HCT116 (cell line): ENCODE measurements around the gene CFAP45. TPM values are rescaled to one million over a fixed set of nuclear protein-coding genes. Genes with fewer than 3 reads are reported as not detected.

Experiments used
- ATAC-seq: fragments of 200-7000 bp; cut with Tn5 transposase; 2 replicates; pipeline ENCODE4 v1.9.1; 2020; ENCODE audit warnings: mild to moderate bottlenecking, moderate library complexity
- BruUV-seq: library from RNA; stranded (reverse); fragments of 400-500 nt; replicated peaks from 2 replicates; lab custom pipeline; 2021; lab: Mats Ljungman, UMichigan
- CTCF ChIA-PET: fragments of 300-600 bp; sonication (Branson Sonifier 250); formaldehyde crosslinking; loops from one replicate; lab custom pipeline; 2021; ENCODE audit warnings: antibody characterized with exemption; lab: Charles Lee
- POLR2A ChIA-PET: fragments of 300-600, 350-600 bp; sonication (Branson Sonifier 250); formaldehyde crosslinking; loops from one replicate; lab custom pipeline; 2021; ENCODE audit warnings: antibody characterized with exemption; lab: Charles Lee
- RAD21 ChIA-PET, 2 experiments: fragments of 300-600 bp; sonication (Branson Sonifier 250); formaldehyde crosslinking; loops; one replicate each; lab custom pipeline; 2023; ENCODE audit warnings: low total read pairs in 2 of 2; ENCODE audit not compliant: uncharacterized antibody in 2 of 2, unreplicated experiment in 2 of 2, low non-redundant PET in 1 of 2; lab: Charles Lee
- DNase-seq: peaks from one replicate; pipeline ENCODE4 v3.0.0-alpha.2; 2010; ENCODE audit warnings: low read depth, low spot score
- H2AFZ ChIP-seq: fragments of 200-600 bp; shearing (Covaris generic), sonication (generic); 2 replicates; pipeline ENCODE4 v1.6.1; 2017; ENCODE audit warnings: low read depth, mixed run types, mixed read lengths, antibody characterized with exemption, low read length; ENCODE audit not compliant: poor library complexity, severe bottlenecking
- H3K27ac ChIP-seq: 2 replicates; pipeline ENCODE4 v1.5.1; 2012; ENCODE audit warnings: low read depth, low read length
- H3K27me3 ChIP-seq: fragments of 200-600 bp; sonication (generic); 2 replicates; pipeline ENCODE4 v1.6.1; 2016; ENCODE audit warnings: mixed run types, low read length, mixed read lengths; ENCODE audit not compliant: insufficient read depth
- H3K36me3 ChIP-seq, 2 experiments: fragments of 200-500 bp in 1 of 2; fragments of 200-600 bp in 1 of 2; sonication (Bioruptor generic) in 1 of 2; sonication (generic) in 1 of 2; 2 replicates each; pipeline versions ENCODE4 v1.5.1 to v1.6.1; 2014 to 2016; ENCODE audit warnings: low read length in 2 of 2, inconsistent platforms in 1 of 2, mixed read lengths in 1 of 2, mixed run types in 1 of 2; ENCODE audit not compliant: insufficient read depth in 2 of 2, control insufficient read depth in 1 of 2
- H3K4me1 ChIP-seq, 2 experiments: fragments of 200-600 bp in 1 of 2; sonication (generic) in 1 of 2; 2 replicates each; pipeline versions ENCODE4 v1.5.1 to v1.6.1; 2012 to 2017; ENCODE audit warnings: low read length in 2 of 2, inconsistent platforms in 1 of 2, mild to moderate bottlenecking in 1 of 2, mixed read lengths in 1 of 2, mixed run types in 1 of 2, moderate library complexity in 1 of 2; ENCODE audit not compliant: insufficient read depth in 2 of 2, control insufficient read depth in 1 of 2
- H3K4me2 ChIP-seq: fragments of 200-600 bp; sonication (generic); 2 replicates; pipeline ENCODE4 v1.6.1; 2017; ENCODE audit warnings: mixed run types, low read length, mixed read lengths
- H3K4me3 ChIP-seq, 2 experiments: fragments of 200-600 bp in 1 of 2; sonication (generic) in 1 of 2; replicated peaks in 1 of 2; 2 replicates each; pipeline ENCODE4 v1.5.1; 2011 to 2016; ENCODE audit warnings: low read length in 2 of 2, control low read depth in 1 of 2, low read depth in 1 of 2, mild to moderate bottlenecking in 1 of 2, mixed read lengths in 1 of 2, mixed run types in 1 of 2
- H3K79me2 ChIP-seq: fragments of 200-600 bp; sonication (generic); 2 replicates; pipeline ENCODE4 v1.6.1; 2017; ENCODE audit warnings: mild to moderate bottlenecking, mixed run types, low read length, moderate library complexity, mixed read lengths; ENCODE audit not compliant: insufficient read depth
- H3K9ac ChIP-seq: fragments of 200-600 bp; sonication (generic); 2 replicates; pipeline ENCODE4 v1.6.1; 2016; ENCODE audit warnings: low read length, mixed read lengths
- H3K9me2 ChIP-seq: fragments of 200-600 bp; sonication (generic), shearing (Covaris generic); 2 replicates; pipeline ENCODE4 v1.6.1; 2017; ENCODE audit warnings: mixed run types, mild to moderate bottlenecking, moderate library complexity; ENCODE audit not compliant: insufficient read depth
- H3K9me3 ChIP-seq, 2 experiments: fragments of 200-500 bp in 1 of 2; fragments of 200-600 bp in 1 of 2; sonication (Bioruptor generic) in 1 of 2; sonication (generic) in 1 of 2; 2 replicates each; pipeline ENCODE4 v1.6.1; 2014 to 2017; ENCODE audit warnings: low read length in 2 of 2, mixed read lengths in 2 of 2, inconsistent platforms in 1 of 2, low read depth in 1 of 2, mild to moderate bottlenecking in 1 of 2, mixed run types in 1 of 2, moderate library complexity in 1 of 2; ENCODE audit not compliant: control insufficient read depth in 1 of 2, insufficient read depth in 1 of 2
- H4K20me1 ChIP-seq: fragments of 200-600 bp; sonication (generic), shearing (Covaris generic); 2 replicates; pipeline ENCODE4 v1.6.1; 2017; ENCODE audit warnings: mixed run types, mild to moderate bottlenecking, moderate library complexity; ENCODE audit not compliant: insufficient read depth
- ATF3 ChIP-seq: IDR thresholded peaks from 2 replicates; pipeline ENCODE4 v1.6.1; 2012
- CBX3 ChIP-seq: IDR thresholded peaks from 2 replicates; pipeline ENCODE4 v1.6.1; 2012; ENCODE audit warnings: low read depth
- CEBPB ChIP-seq: IDR thresholded peaks from 2 replicates; pipeline ENCODE4 v1.6.1; 2012; ENCODE audit warnings: low read depth
- CTCF ChIP-seq, 3 experiments: fragments of 200-600 bp in 1 of 3; sonication (generic) in 1 of 3; IDR thresholded peaks in 2 of 3; conservative IDR thresholded peaks in 1 of 3; 2 replicates each; pipeline ENCODE4 v1.5.1; 2012 to 2017; ENCODE audit warnings: low read depth in 2 of 3, low read length in 2 of 3, antibody characterized with exemption in 1 of 3, borderline replicate concordance in 1 of 3, control low read depth in 1 of 3, mild to moderate bottlenecking in 1 of 3, mixed read lengths in 1 of 3, mixed run types in 1 of 3, moderate library complexity in 1 of 3; ENCODE audit not compliant: insufficient read depth in 1 of 3
- EGR1 ChIP-seq: IDR thresholded peaks from 2 replicates; pipeline ENCODE4 v1.6.1; 2012; ENCODE audit warnings: low read depth
- FOSL1 ChIP-seq: IDR thresholded peaks from 2 replicates; pipeline ENCODE4 v1.6.1; 2012; ENCODE audit warnings: low read depth
- JUND ChIP-seq: IDR thresholded peaks from 2 replicates; pipeline ENCODE4 v1.6.1; 2012
- POLR2AphosphoS5 ChIP-seq: IDR thresholded peaks from 2 replicates; pipeline ENCODE4 v1.6.1; 2011; ENCODE audit warnings: mild to moderate bottlenecking, low read depth, low read length, moderate library complexity
- SIN3A ChIP-seq: IDR thresholded peaks from 2 replicates; pipeline ENCODE4 v1.6.1; 2012; ENCODE audit warnings: low read depth
- SP1 ChIP-seq: IDR thresholded peaks from 2 replicates; pipeline ENCODE4 v1.6.1; 2012; ENCODE audit warnings: low read depth
- TCF7L2 ChIP-seq: IDR thresholded peaks from 2 replicates; pipeline ENCODE4 v1.7.0; 2011; ENCODE audit warnings: borderline replicate concordance, inconsistent platforms; ENCODE audit not compliant: insufficient read depth, insufficient read length; ENCODE audit errors: extremely low read depth
- YY1 ChIP-seq: IDR thresholded peaks from 2 replicates; pipeline ENCODE4 v1.6.1; 2011; ENCODE audit warnings: low read length, low read depth, moderate library complexity, mild to moderate bottlenecking; ENCODE audit not compliant: insufficient replicate concordance; ENCODE audit errors: extremely low read depth
- ZBTB33 ChIP-seq: IDR thresholded peaks from 2 replicates; pipeline ENCODE4 v1.6.1; 2011; ENCODE audit warnings: mild to moderate bottlenecking, low read length, moderate library complexity; ENCODE audit not compliant: insufficient replicate concordance; ENCODE audit errors: extremely low read depth
- intact Hi-C: fragments of 100-400 bp; cut with micrococcal nuclease; formaldehyde crosslinking; loops from 2 replicates; pipeline ENCODE4 v1.10.0; 2022
- total RNA-seq: library from RNA; stranded (reverse); gene quantifications from one replicate; pipeline ENCODE4 v1.2.1, GENCODE V29; 2021; ENCODE audit not compliant: unreplicated experiment

Gene CFAP45
- total RNA-seq, 1 experiment from 2014 or later, result 0.59 TPM

- H3K9me2 ChIP-seq, result no peaks in the 10 kb centered on the region
- peak overlapping the region; percentile 93 for H3K4me2 ChIP-seq
- DNase-seq (peak; percentile 55), ATAC-seq (peak; percentile 56)
- ChIA-PET CTCF (interaction anchor here (0.9 to 1.5 kb wide), 4 partner anchors 31 to 328 kb away, joined by 3 to 13 read pairs (median 6); no protein-coding TSS in a partner anchor), POLR2A (interaction anchor here (1.0 to 1.6 kb wide), 3 partner anchors 8 to 86 kb away, joined by 3 to 8 read pairs (median 3); no protein-coding TSS in a partner anchor), RAD21 (interaction anchor here in 1 of 2 experiments (0.9 kb wide), 1 partner anchor 31 kb away, joined by 3 read pairs; no protein-coding TSS in a partner anchor)
- intact Hi-C loops, result no loop called here
- no peaks in the 10 kb centered on the region for H3K27me3 ChIP-seq
- H4K20me1 ChIP-seq, result no peaks in the 10 kb centered on the region; the same call in 1 of the 2 replicates
- H3K9ac ChIP-seq, result peak overlapping the region; percentile 87
- H2AFZ ChIP-seq, result no peak overlapping the region
- H3K79me2 ChIP-seq, result peaks cover 36% of the 10 kb centered on the region
- H3K4me3 ChIP-seq, result peak overlapping the region; percentile 57 to 62
- H3K27ac ChIP-seq, result peak overlapping the region; percentile 73
- TF ChIP-seq TCF7L2, result peak; percentile 82
- TF ChIP-seq CEBPB, result no peak; the same call in 1 of the 2 replicates
- peak; percentile 94 for TF ChIP-seq JUND
- peak; percentile 36; the same call in 1 of the 2 replicates for TF ChIP-seq SIN3A
- peak; percentile 77 for TF ChIP-seq ZBTB33
- peak; percentile 91 for TF ChIP-seq SP1
- no peak for TF ChIP-seq ATF3
- TF ChIP-seq CBX3, result no peak
- peak; percentile 57 for TF ChIP-seq YY1
- peak; percentile 92 for TF ChIP-seq FOSL1
- peak in 1 of 3 experiments; percentile 4; a peak in 1 of 6 replicates for TF ChIP-seq CTCF (IDR thresholded peaks at IDR 0.05 in 2 of 3, conservative IDR thresholded peaks at IDR 0.05 in 1 of 3; ENCODE audit: borderline replicate concordance in 1 of 3, insufficient read depth in 1 of 3, low read depth in 2 of 3, low read length in 2 of 3)
- TF ChIP-seq POLR2AphosphoS5, result peak; percentile 56
- peak; percentile 79 for TF ChIP-seq EGR1
- TF ChIP-seq, all 23 proteins: peak for 10
- Histone ChIP-seq H3K9me3 (no peaks in the 10 kb centered on the region), H3K4me1 (peaks cover 21 to 42% of the 10 kb centered on the region in 2 experiments), H3K36me3 (peaks cover 3 to 14% of the 10 kb centered on the region in 2 experiments; a peak in 3 of 4 replicates)
- no TSS peak for BruUV-seq
These were observed 24.2 kb upstream of the CFAP45 start for GRCh38 chr1:159924025-159924790.
